Thyroid gland (tissue), 4 donors: ENCODE results near the gene ARFGEF3.

Source experiments
- CTCF ChIP-seq, 6 experiments: fragments of 200-600 bp in 3 of 6; fragments of 450-650 bp in 3 of 6; sonication (generic) in 3 of 6; IDR thresholded peaks; one replicate each; pipeline ENCODE4 v1.5.1; 2016 to 2019; ENCODE audit warnings: antibody characterized with exemption in 6 of 6, mild to moderate bottlenecking in 2 of 6, inconsistent platforms in 1 of 6, moderate library complexity in 1 of 6
- POLR2A ChIP-seq, 2 donors: fragments of 450-650 bp; IDR thresholded peaks; one replicate each; pipeline ENCODE4 v1.6.1; 2017; ENCODE audit warnings: antibody characterized with exemption in 2 of 2, mild to moderate bottlenecking in 2 of 2, moderate library complexity in 1 of 2

GRCh38 chr6:138386897-138387296, 225.2 kb downstream of the ARFGEF3 start:
- TF ChIP-seq CTCF (IDR thresholded peaks at IDR 0.05) (no peak), POLR2A (IDR thresholded peaks at IDR 0.05) (no peak)
